SU-DHL-6 (cell line): ENCODE measurements around the gene TEAD1.

Source experiments
- H2AFZ ChIP-seq: fragments of 200-600 bp; sonication (generic); 2 replicates; pipeline ENCODE4 v1.6.1; 2014; ENCODE audit warnings: low read depth, mild to moderate bottlenecking, moderate library complexity, mixed read lengths, antibody characterized with exemption, low read length; ENCODE audit not compliant: severe bottlenecking
- H3F3A ChIP-seq: fragments of 200-600 bp; shearing (Covaris generic); 2 replicates; pipeline ENCODE4 v1.6.0; 2016; ENCODE audit warnings: antibody characterized with exemption, mild to moderate bottlenecking; ENCODE audit not compliant: insufficient read depth
- H3K27ac ChIP-seq: fragments of 200-600 bp; sonication (generic); 2 replicates; pipeline ENCODE4 v1.5.1; 2016; ENCODE audit warnings: low read depth, mild to moderate bottlenecking, low read length, moderate library complexity, mixed read lengths
- H3K27me3 ChIP-seq: fragments of 200-600 bp; sonication (generic), shearing (Covaris generic); 2 replicates; pipeline ENCODE4 v1.6.0; 2014; ENCODE audit warnings: mild to moderate bottlenecking, low read length
- H3K36me3 ChIP-seq: fragments of 200-600 bp; sonication (generic); 2 replicates; pipeline ENCODE4 v1.6.1; 2014; ENCODE audit warnings: mild to moderate bottlenecking, low read length, mixed read lengths
- H3K4me2 ChIP-seq: fragments of 300-600, 200-600 bp; shearing (Covaris generic), sonication (generic); 2 replicates; pipeline ENCODE4 v1.6.0; 2014; ENCODE audit warnings: low read length, low read depth, mild to moderate bottlenecking; ENCODE audit not compliant: poor library complexity, severe bottlenecking
- H3K4me3 ChIP-seq: fragments of 200-600 bp; sonication (generic); 2 replicates; pipeline ENCODE4 v1.5.1; 2014; ENCODE audit warnings: antibody characterized with exemption, low read length, mild to moderate bottlenecking, mixed read lengths; ENCODE audit not compliant: insufficient read depth, poor library complexity, severe bottlenecking
- H3K79me2 ChIP-seq: fragments of 200-600 bp; sonication (generic); 2 replicates; pipeline ENCODE4 v1.6.1; 2014; ENCODE audit warnings: mild to moderate bottlenecking, low read length, moderate library complexity; ENCODE audit not compliant: insufficient read depth
- H3K9ac ChIP-seq: fragments of 200-600 bp; sonication (generic); 2 replicates; pipeline ENCODE4 v1.7.0; 2014; ENCODE audit warnings: mild to moderate bottlenecking, low read length
- H3K9me2 ChIP-seq: fragments of 200-600 bp; sonication (generic); replicated peaks from 2 replicates; pipeline ENCODE4 v1.6.1; 2014; ENCODE audit warnings: low read length; ENCODE audit not compliant: insufficient read depth
- H3K9me3 ChIP-seq: fragments of 200-600 bp; sonication (generic); 2 replicates; pipeline ENCODE4 v1.6.1; 2014; ENCODE audit warnings: low read length, mixed read lengths; ENCODE audit not compliant: insufficient read depth
- H4K20me1 ChIP-seq: fragments of 200-600 bp; sonication (generic); 2 replicates; pipeline ENCODE4 v1.6.1; 2014; ENCODE audit warnings: low read depth, mild to moderate bottlenecking, antibody characterized with exemption, low read length, moderate library complexity, mixed read lengths
- CTCF ChIP-seq: fragments of 200-600 bp; sonication (generic); IDR thresholded peaks from one replicate; pipeline ENCODE4 v1.5.1; 2017; ENCODE audit warnings: antibody characterized with exemption, mild to moderate bottlenecking, low read length, moderate library complexity; ENCODE audit not compliant: insufficient read depth, poor library complexity, severe bottlenecking
- EZH2phosphoT487 ChIP-seq: fragments of 200-600 bp; sonication (generic), shearing (Covaris generic); conservative IDR thresholded peaks from 2 replicates; pipeline ENCODE4 v1.6.1; 2018; ENCODE audit warnings: mild to moderate bottlenecking, antibody characterized with exemption, low read length, moderate library complexity, mixed read lengths

TEAD1 gene

GRCh38 chr11:12698048-12698447 lies 23.8 kb downstream of the TEAD1 start:
- H3K27ac ChIP-seq, result no peak overlapping the region
- H3K27me3 ChIP-seq, result no peaks in the 10 kb centered on the region
- no peak overlapping the region for H2AFZ ChIP-seq
- H3K36me3 ChIP-seq, result no peaks in the 10 kb centered on the region
- H3K4me3 ChIP-seq, result no peak overlapping the region
- TF ChIP-seq CTCF (no peak), EZH2phosphoT487 (no peak)
- no peaks in the 10 kb centered on the region for H3K9me3 ChIP-seq
- H3F3A ChIP-seq, result no peaks in the 10 kb centered on the region
- no peaks in the 10 kb centered on the region for H4K20me1 ChIP-seq
- H3K79me2 ChIP-seq, result no peaks in the 10 kb centered on the region
- H3K9me2 ChIP-seq, result no peaks in the 10 kb centered on the region
- no peak overlapping the region for H3K4me2 ChIP-seq
- no peak overlapping the region for H3K9ac ChIP-seq

DNA sequence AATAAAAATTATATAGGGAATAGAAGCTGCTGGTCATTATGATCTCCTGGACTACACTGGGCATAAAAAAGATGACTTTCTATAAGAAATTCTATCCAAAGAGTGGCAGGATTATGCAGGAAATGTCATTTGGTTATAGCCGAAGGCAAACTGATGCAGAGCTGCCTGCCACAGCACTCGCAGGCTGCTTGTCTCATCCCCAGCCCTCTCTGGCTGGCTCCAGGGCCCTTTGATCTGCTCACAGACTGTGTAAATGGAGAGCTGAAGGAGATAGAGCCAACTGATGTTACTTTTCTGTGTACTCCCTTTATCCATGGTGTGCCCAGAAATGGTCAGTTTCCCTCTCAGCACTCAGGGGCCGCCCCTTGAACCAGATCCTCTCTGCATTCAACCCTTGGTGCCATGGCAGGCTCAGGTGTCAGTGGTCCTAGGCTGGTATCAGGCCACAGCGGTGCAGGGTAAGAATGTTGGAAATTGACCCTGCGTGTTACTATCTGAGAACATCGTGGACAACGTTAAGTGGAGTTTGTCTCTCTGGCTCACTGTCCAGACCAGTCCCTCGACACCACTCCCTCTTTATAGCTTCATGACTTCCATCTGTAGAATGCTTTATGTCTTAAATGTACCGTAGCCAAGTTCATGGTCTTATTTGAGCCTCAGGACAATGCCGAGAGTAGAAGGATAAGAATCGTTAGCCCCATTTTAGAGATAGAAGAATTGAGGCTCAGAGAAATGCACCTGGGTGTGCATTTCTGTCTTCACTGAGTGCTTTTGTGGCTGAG lies 27.8 kb downstream of the TEAD1 start:
- no peak overlapping the region for H3K4me2 ChIP-seq
- H3K27me3 ChIP-seq, result no peaks in the 10 kb centered on the region
- no peaks in the 10 kb centered on the region for H3K79me2 ChIP-seq

DNA sequence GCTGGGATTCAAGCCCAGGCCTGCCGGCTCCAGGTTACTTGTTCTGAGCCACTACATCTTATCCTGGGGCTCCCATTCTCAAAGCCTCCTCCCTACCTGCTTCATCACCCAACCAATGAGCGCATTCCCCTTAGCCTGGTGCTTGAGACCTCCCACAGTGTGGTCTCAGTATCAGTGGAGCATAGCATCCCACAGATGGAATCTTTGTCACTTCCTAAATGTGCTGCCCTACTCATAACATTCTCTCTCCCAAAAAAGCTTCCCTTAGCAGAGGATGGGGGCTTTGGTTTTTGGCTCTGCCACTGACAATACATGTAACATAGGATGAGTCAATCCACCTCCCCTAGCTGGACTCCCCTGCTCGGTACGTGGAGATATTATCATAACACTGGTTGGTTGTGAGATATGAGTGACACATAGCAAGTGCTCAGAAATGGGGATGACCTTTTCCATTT lies 28.8 kb downstream of the TEAD1 start:
- Histone ChIP-seq H3K9me2 (no peaks in the 10 kb centered on the region), H3F3A (no peaks in the 10 kb centered on the region), H4K20me1 (no peaks in the 10 kb centered on the region), H3K27ac (no peak overlapping the region), H3K4me3 (no peak overlapping the region), H3K9ac (no peak overlapping the region), H3K9me3 (no peaks in the 10 kb centered on the region), H2AFZ (no peak overlapping the region), H3K4me2 (no peak overlapping the region), H3K79me2 (no peaks in the 10 kb centered on the region), H3K36me3 (no peaks in the 10 kb centered on the region), H3K27me3 (no peaks in the 10 kb centered on the region)
- TF ChIP-seq EZH2phosphoT487 (no peak), CTCF (no peak)

More for the DNA sequence above, 27.8 kb downstream of the TEAD1 start:
- H3K9me2 ChIP-seq, result no peaks in the 10 kb centered on the region
- TF ChIP-seq CTCF, result no peak
- no peak for TF ChIP-seq EZH2phosphoT487
- no peaks in the 10 kb centered on the region for H3K9me3 ChIP-seq
- H3K4me3 ChIP-seq, result no peak overlapping the region
- no peaks in the 10 kb centered on the region for H3K36me3 ChIP-seq
- H3K27ac ChIP-seq, result no peak overlapping the region
- H3F3A ChIP-seq, result no peaks in the 10 kb centered on the region
- no peaks in the 10 kb centered on the region for H4K20me1 ChIP-seq
- H2AFZ ChIP-seq, result no peak overlapping the region
- no peak overlapping the region for H3K9ac ChIP-seq
